ENCODE measurements around the gene COQ2.
"Not testable (repeated sequence)": the region's sequence is repeated elsewhere in the genome, so short reads cannot be mapped to it uniquely, and the experiment has no call there.

COQ2 gene

DNA sequence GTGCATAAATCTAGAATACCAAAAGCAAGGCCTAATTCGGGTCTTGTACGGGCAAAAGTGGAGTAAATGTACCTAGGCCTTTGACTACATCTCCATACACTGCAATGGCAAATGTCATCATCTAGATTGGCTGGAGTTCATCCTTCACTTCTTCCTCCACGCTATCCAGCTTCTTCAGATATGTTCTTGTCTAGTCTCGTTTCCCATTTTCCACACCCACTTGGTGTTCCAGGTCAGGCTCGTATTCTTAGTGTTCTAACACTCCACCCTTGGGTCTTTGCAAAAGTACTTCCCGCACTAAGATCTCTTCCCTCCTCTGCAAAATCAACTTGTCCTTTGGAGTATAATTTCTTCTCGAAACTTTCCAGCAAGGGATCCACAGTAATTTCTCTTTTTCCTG lies 1.4 kb downstream of the COQ2 start:
- no peak for DNase-seq (ENCODE audit: low spot score)

DNA sequence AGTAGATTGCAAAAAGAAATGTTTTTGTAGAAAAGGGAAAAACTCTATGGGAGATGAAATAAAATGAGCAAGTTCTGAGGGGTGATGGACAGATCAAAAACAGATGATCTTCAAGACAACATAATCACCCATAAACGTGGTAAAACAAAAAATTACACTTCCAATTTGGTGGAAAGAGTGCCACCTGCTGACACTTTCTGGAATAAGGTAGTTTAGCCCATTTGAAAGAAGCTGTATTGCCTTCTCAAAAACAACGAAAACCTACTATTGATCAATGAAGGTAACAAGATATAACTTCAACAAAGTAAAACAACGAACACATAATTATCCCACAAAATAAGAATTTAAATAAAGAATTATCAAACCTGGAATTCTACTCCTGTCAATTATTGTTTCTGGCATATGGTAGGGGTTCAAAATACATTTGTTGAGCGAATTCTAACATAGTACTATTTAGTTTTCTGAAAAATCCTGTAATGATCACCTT lies 2.5 kb downstream of the COQ2 start:
- DNase-seq (ENCODE audit: low spot score): peak; percentile 18

DNA sequence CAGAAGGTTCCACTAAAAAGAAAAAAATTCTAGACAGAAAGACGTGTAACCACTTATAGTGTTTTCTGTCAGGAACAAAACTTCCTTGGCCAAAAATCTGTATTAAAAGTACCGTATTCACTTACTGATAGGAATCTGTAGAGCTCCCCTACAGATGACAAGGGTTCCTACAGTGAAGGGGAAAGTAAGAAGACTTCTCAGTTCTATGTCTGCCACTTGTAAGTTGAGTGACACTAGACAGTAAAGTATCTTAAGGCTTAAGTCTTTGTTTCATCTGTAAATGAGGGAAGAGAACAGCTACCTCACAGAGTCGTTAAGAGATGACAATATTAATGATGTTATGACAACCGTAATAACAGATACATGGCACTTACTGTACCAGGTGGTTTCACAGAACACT lies 3.3 kb downstream of the COQ2 start:
- DNase-seq (ENCODE audit: low spot score): no peak

DNA sequence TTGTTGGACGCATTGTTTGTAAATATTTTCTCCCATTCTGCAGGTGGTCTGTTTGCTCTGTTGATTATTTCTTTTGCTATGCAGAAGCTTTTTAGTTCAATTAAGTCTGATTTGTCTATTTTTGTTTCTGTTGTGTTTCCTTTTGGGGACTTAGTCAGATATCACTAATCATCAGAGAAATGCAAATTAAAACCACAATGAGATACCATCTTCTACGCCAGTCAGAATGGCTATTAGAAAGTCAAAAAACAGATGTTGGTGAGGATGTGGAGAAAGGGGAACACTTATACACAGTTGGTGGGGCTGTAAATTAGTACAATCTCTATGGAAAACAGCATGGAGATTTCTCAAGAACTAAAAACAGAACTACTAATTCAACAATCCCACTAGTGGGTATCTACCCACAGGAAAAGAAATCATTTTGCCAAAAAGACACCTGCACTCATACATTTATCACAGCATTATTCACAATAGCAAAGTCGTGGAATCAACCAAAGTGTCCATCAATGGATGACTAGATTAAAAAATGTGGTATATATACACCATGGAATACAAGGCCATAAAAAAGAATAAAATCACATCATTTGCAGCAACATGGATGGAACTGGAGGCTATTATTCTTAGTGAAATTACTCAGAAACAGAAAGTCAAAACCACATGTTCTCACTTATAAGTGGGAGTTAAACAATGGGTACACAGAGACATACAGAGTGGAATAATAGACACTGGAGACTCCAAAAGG lies 8.1 kb downstream of the COQ2 start:
- DNase-seq (ENCODE audit: low spot score): no peak

DNA sequence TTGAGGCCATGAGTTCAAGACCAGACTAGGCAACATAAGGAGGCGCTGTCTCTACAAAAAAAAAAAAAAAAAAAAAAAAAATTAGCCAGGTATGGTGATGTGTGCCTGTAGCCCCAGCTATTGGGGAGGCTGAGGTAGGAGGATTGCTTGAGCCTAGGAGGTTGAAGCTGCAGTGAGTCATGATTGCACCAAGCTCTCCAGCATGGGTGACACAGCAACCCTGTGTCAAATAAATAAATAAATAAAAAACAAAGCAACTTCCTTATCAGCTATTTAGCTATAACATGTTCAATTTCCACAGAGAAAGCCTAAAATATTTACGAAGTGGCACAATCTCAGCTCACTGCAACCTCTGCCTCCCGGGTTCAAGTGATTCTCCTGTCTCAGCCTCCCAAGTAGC lies 10.7 kb downstream of the COQ2 start:
- not testable (repeated sequence) for DNase-seq (ENCODE audit: low spot score)

DNA sequence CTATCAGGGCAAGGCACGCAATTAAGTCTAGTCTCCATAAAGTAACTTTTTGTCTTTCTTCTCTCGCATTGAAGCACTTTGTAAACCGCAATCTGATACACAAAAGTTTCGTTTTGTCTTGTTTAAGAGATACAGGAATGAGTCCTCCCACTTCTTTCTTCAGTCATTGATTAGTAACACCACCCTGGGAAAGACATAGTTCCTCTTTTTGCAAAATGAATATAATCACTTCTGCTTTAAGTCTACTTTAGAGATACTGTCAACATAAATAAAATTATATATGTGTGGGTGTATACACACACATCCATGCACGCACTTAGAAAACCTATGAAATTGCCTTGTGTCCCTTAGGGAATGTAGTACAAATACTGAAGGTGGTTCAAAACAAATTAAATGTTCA lies 11.7 kb downstream of the COQ2 start:
- DNase-seq (ENCODE audit: low spot score): no peak

DNA sequence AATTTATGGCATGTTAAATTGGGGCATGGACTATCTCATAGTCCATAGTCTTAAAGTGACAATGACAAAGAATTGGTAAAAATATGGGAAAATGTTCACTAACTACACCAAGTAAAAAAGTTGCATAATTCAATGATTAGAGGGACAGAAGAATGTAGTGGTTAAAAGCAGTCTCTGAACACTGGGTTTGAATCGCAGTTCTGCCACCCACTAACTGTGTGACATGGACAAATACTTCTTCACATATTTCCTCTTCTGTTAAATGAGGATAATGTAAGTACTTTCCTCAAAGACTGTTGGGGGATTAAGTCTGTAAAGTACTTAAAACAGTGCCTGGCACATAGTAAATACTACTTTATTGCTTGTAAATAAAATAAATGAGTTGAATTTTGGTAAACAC lies 15.3 kb downstream of the COQ2 start:
- DNase-seq (ENCODE audit: low spot score): no peak

DNA sequence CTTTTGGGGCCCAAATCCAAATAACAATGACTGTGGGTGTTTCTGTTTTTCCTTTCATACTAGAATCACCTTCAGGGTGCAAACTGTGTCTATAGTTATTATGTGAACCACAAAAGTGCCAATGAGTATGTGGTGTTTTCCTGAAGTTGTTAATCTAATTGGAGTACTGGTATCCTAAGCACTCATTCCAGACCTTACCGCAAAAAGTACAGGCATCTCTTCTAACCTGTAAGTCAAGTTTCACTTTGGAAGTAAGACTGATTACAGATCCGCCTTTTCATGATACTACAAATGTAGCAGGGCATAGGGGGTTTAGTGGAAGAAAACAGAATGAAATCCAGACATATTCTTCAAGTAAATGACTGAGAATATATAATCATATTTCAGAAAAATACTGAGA lies 16.1 kb downstream of the COQ2 start:
- no peak for DNase-seq (ENCODE audit: low spot score)

DNA sequence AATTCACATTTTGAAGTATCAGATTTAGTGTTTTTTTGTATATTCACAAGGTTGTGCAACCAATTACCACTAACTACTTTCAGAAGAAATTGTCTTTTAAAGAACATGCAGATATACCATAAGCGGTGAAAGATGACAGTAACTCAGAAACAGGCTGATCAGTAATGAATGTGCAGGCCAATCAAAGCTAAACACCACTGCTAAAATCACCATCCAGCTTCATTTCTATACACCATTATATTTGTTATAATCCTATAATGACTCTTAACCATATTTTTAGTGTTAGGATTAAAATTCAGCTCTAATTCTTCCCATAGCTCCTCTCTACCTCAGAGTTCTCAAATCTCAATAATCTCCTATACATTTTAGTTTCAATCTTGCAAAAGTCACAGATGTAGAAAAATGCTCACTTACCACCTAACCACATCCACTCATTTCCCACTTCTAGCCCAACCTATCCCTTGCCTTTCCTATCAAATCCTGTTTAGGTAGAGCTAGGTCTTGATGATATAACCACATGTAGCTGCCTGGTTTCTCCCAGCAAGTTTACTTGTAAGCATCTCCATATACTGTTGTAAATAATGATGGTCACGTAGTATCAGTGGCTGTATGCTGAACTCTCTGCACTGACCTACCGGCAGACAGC lies 16.6 kb downstream of the COQ2 start:
- DNase-seq (ENCODE audit: low spot score): no peak

DNA sequence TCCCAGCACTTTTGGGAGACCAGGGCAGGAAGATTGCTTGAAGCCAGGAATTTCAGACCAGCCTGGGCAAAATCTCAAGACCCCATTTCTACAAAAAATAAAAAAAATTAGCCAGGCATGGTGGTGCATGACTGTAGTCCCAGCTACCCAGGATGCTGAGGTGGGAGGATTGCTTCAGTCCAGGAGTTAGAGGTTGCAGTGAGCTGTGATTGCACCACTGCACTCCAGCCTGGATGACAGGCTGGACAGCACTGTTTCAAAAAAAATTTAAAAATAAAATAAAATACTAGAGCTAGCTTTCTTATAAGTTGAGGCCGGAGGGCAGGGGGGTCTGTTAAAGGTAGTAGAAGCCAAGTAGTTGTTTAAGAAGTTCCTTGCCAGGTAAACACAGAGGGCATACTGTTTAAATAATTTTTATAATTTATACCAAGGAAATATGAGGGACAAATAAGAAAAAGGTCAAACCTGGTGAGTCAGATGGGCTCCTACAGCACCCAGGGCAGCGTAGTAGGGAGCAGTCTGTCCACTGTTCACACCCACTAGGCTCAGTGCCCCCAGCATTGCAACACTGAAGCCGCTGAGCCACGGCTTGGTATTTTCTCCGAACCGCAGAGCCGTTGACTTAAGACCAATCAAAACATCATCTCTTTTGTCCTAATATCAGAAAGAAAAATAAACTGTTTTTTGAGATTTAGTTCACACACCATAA lies 17.3 kb downstream of the COQ2 start:
- DNase-seq (ENCODE audit: low spot score): no peak

DNA sequence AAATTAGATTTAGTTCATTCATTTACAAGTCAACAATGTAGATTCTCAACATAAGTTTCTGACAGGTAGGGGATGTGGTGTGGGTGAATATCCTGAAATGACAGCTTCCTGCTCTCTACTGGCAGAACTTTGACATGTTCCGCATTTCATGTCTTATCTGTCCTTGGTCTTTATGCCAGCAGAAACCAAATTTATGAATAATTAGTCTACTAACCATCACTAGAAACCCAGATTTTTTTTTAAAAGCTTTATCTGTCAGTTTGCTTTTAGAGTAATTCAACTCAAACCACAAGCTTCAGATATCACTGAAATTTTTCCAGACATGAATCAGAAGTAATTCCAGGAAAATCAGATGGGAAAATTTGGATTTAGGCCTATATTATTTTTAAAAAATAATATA lies 17.9 kb downstream of the COQ2 start:
- no peak for DNase-seq (ENCODE audit: low spot score)

DNA sequence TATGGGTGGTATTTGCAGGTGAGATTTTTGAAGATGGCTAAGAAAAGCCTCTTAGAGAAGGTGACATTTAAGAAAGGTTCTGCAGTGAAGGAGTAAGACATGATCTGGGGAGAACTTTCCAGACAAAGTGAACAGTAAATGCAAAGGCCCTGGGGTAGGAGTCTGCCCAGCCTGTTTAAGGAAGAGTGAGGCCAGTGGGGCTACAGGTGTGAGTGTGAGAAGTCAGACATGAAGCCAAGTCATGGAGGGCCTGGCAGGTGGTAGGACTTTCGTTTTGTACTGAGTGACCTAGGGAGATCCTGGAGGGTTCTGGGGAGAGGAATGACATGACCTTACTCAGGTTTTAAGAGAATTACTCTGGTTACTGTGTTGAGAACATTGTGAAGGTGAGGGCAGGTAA lies 21.5 kb downstream of the COQ2 start:
- no peak for DNase-seq (ENCODE audit: low spot score)

DNA sequence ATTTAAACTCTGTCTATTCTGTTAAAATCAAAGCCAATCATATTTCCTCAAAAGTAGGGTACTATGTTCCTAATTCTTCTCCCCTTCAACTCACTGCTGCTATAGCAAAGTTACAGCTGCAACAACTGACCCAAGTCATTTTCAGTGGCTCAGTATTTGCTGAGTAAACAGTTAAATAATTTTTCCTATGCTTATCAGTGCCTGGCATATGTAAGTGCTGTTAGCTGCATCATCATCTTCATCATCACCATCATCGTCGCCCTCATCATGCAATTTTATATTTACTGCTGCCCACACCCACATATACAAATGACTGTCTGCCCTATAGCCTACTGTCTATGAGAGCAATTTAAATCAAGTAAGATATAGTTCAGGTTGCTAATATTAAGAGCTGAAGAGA lies 21.9 kb downstream of the COQ2 start:
- no peak for DNase-seq (ENCODE audit: low spot score)

DNA sequence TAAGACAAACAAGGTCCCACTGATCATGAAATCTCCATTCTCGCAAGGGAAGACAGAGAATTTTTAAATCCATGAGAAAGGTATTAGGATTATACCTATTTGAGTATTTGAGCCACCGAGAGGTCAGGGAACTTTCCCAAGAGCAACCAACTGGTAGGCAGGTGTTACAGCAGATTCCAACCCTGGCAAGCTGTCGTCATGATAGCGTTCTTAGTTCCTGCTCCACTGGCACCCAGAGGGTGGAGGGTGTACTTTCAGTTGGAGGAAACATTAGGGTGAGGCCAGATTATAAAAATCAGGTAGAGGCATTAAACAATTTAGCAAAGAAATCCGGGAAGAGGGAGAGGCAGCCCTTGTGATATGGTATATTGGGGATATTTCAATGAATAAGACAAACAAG lies 23.3 kb downstream of the COQ2 start:
- no peak for DNase-seq (ENCODE audit: low spot score)

DNA sequence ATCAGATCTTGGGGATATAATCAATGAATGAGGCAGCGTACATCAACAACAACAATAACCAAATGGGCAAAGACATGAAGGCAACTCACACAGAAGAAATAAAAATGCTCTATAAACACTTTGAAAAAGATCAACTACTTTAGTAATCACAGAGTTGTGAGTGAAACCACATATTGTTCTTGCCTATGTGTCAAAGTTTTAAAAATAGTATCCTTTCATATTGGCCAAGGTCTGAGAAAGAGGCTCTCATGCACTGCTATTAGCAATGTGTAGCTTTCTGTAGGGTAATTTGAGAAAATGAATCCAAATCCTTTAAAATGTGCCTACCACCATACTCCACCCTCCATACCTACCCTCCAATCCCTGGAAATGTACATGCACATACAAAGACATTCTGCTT lies 25.0 kb downstream of the COQ2 start:
- DNase-seq (ENCODE audit: low spot score): no peak

DNA sequence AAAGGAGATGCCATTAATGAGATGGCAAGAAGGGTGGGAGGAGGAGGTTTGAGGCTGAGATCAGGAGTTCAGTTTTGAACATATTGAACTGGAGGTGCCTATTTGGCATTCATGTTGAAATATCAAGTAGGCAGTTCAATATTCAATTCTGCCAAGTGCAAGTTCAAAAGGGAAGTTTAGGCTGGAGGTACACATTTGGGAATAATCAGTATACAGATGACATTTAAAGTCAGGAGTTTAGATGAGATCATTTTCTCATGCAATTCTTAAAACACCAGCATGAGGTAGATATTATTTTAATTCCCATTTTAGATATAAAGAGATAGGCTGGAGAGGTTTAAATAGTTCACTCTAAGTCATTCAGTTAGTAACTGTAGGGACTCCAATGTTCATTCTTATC lies 26.1 kb downstream of the COQ2 start:
- no peak for DNase-seq (ENCODE audit: low spot score)

DNA sequence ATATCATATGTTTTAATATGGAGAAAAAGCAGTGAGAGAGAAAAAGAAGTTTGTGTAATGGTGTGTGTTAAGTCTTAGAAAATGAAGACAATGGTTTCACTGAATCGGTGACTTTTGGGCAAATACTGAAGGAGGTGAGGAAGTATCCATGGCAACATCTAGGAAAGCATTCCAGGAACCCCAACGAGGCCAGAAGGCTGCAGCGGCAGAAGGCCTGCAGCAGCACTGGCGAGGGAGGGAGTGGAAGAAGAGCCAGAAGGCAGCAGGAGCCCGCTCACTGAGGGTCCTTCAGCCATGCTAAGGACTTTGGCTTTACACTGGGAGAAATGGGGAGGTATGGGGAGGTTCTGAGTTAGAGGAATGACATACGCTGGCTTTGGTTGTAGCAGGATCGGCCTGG lies 26.8 kb downstream of the COQ2 start:
- DNase-seq (ENCODE audit: low spot score): no peak

DNA sequence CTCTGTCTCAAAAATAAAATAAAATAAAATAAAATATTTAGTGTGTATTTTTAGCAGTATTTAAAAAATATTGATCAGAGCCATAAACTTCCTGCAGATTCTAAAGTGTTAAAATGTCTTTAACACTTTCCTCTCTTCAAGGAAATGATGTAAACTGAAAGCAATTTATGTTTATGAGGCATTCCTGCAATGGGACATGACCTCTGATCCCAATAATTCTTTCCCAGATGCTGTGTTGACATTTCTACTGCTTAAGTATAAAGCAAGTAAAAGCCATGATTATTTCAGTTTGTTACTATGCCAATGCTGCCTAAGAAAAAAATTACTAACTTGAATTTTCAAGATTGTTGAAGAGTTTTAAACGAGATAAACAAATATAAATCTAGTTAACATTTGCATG lies 29.0 kb downstream of the COQ2 start:
- no peak for DNase-seq (ENCODE audit: low spot score)

DNA sequence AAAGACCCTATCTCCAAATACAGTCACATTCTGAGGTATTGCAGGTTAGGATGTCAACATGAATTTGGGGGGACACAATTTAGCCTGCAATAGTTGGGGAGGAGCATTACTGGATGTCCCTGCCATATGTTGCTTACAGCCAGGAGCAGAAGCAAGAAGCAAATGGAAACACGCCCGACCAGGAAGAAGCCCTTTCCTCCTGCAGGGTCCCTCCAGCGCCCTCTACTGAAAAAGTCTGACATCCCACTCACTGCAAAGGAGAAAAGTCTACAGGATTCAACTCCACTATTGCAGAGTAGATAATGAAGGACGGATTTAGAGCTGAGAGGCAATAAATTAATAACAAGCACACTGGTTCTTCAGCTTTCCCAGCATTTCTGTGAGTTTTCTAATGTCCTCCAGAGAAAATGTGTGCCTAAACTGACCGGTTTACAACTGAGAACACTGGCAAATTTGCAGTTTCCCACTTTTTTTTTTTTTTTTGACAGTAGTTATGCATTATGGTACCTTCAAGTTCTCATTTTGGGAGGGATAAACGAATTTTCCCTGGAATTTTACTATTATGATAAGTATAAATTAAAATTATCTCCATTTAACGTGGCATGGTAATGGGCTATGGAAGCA lies 31.7 kb downstream of the COQ2 start:
- DNase-seq (ENCODE audit: low spot score): peak; percentile 27

DNA sequence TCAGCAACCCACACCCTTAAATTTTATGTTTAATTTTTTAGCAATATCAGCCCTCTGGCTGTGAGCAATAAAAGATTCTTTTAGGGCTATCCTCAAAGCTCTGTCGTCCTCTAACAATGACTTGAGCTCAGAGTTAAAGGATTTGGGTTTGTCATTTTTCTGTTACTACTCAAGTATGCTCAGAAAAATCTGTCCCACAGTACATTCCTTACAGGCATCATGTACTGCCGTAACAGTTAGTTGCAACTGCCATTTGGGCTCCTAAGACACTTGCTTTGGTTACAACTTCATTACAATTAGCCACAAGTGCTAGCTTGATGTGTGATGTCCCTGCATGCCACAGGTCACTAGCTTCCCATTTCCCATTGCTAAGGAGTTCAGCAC lies 33.2 kb downstream of the COQ2 start:
- no peak for DNase-seq (ENCODE audit: low spot score)

DNA sequence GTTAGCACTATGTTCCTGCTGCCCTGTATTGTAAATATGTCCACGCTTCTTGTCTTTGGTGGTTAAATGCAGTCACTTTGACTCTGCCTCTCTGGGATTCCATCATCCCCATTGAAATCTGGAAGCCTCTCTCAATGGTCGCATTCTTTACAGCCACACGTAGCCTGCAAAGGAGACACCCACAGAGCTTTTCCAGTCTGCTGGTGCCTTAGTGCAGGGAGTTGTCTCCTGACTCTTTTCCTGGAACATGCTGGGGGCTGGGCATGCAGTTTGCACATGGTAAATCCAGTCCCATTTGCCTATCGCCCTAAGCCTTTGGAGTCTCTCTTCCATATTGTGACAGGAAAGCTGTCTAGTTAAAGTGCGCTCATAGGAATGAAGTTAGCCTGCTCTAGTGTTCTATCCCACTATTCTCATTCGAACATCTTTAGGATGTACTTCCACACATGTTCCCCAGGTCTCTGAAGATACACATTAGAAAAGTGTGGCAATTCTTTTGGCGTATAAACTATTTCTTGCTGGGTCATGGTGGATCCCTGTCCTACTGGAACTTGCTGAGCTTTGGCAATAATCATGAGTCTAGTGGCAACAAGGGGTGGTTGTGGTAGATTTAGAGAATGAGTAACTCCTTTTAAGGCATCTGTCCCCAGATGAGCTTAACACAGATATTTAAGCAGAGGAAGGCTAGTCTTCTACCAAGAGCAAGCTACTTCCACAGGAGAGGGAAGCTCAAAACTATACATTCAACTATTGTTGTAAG lies 33.7 kb downstream of the COQ2 start:
- no peak for DNase-seq (ENCODE audit: low spot score)

DNA sequence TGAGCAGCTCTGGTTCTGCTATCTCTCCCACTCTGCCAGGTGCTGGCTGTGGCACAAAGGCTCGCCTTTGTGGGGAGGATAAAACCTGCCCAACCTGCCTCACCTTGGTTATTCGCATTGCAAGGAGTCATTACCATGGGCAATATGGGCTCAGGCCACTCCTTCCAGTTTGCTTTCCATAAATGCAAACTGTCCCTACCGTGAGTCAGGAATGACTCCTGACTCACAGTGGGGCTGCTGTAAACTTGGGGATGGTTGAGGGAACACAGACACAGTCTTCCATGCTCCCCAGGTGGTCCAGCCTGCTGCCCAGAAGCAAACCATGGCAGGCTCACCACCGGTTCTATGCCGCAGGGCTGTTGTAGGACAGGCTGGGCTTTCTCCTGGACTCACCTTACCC lies 36.1 kb downstream of the COQ2 start:
- no peak for DNase-seq (ENCODE audit: low spot score)
